B cell (primary cell): ENCODE results near the gene VOPP1. TPM values are rescaled to one million over a fixed set of nuclear protein-coding genes. Genes with fewer than 3 reads are reported as not detected.

Source experiments
- ATAC-seq: fragments of 200-7000 bp; cut with Tn5 transposase; one replicate; pipeline ENCODE4 v1.10.0; 2021; ENCODE audit warnings: low read depth, mild to moderate bottlenecking, moderate number of reproducible peaks, moderate library complexity
- CTCF ChIA-PET: fragments of 350-600 bp; sonication (Branson Sonifier 250); formaldehyde crosslinking; loops from one replicate; lab custom pipeline; 2021; ENCODE audit warnings: antibody characterized with exemption, inconsistent platforms; lab: Charles Lee
- POLR2A ChIA-PET: fragments of 350-600 bp; sonication (Branson Sonifier 250); formaldehyde crosslinking; loops from one replicate; lab custom pipeline; 2021; ENCODE audit warnings: antibody characterized with exemption; lab: Charles Lee
- DNase-seq: peaks from one replicate; pipeline ENCODE4 v3.0.0; 2013
- H2AFZ ChIP-seq: 2 replicates; pipeline ENCODE4 v1.6.1; 2012; ENCODE audit warnings: mild to moderate bottlenecking, low read depth, low read length; ENCODE audit not compliant: insufficient read depth, poor library complexity, severe bottlenecking
- H3K27ac ChIP-seq, 2 donors: 1 replicate in 1 of 2; 2 replicates in 1 of 2; pipeline ENCODE4 v1.5.1; 2012 to 2013; ENCODE audit warnings: low read length in 2 of 2, mild to moderate bottlenecking in 2 of 2, moderate library complexity in 1 of 2
- H3K27me3 ChIP-seq, 4 experiments: fragments of 200-600 bp in 1 of 4; sonication (generic) in 1 of 4; replicated peaks in 1 of 4; 1 replicate in 2 of 4; 2 replicates in 2 of 4; pipeline versions ENCODE4 v1.6.1 to v1.7.0; 2013 to 2016; ENCODE audit warnings: low read length in 3 of 4, mild to moderate bottlenecking in 2 of 4, mixed read lengths in 1 of 4, moderate library complexity in 1 of 4; ENCODE audit not compliant: insufficient read depth in 4 of 4, control insufficient read depth in 3 of 4; ENCODE audit errors: control extremely low read depth in 1 of 4
- H3K36me3 ChIP-seq, 2 experiments: replicated peaks in 1 of 2; 1 replicate in 1 of 2; 2 replicates in 1 of 2; pipeline versions ENCODE4 v1.6.1 to v1.7.1; 2013; ENCODE audit warnings: low read length in 1 of 2; ENCODE audit not compliant: insufficient read depth in 2 of 2, control insufficient read depth in 1 of 2; ENCODE audit errors: control extremely low read depth in 1 of 2, extremely low read depth in 1 of 2
- H3K4me1 ChIP-seq, 2 donors: fragments of 200-600 bp in 1 of 2; sonication (generic) in 1 of 2; 1 replicate in 1 of 2; 2 replicates in 1 of 2; pipeline versions ENCODE4 v1.5.1 to v1.6.1; 2013 to 2017; ENCODE audit warnings: low read length in 2 of 2; ENCODE audit not compliant: control insufficient read depth in 2 of 2, insufficient read depth in 2 of 2
- H3K4me2 ChIP-seq: replicated peaks from 2 replicates; pipeline ENCODE3; 2012; ENCODE audit warnings: mild to moderate bottlenecking, low read depth, low read length; ENCODE audit not compliant: poor library complexity, severe bottlenecking
- H3K4me3 ChIP-seq, 5 experiments: fragments of 200-600 bp in 1 of 5; sonication (generic) in 1 of 5; 1 replicate in 3 of 5; 2 replicates in 2 of 5; pipeline versions ENCODE4 v1.5.1 to v1.7.0; 2011 to 2016; ENCODE audit warnings: low read length in 4 of 5, mild to moderate bottlenecking in 4 of 5, low read depth in 2 of 5, control low read depth in 1 of 5, moderate library complexity in 1 of 5; ENCODE audit not compliant: insufficient read depth in 1 of 5; ENCODE audit errors: control extremely low read depth in 1 of 5, extremely low read depth in 1 of 5
- H3K79me2 ChIP-seq: fragments of 200-600 bp; sonication (generic); one replicate; pipeline ENCODE4 v1.6.0; 2016; ENCODE audit warnings: low read length; ENCODE audit not compliant: control insufficient read depth, insufficient read depth
- H3K9ac ChIP-seq: fragments of 200-600 bp; sonication (generic); 2 replicates; pipeline ENCODE4 v1.6.1; 2017; ENCODE audit warnings: mild to moderate bottlenecking, low read length, moderate library complexity
- H3K9me3 ChIP-seq, 3 donors: one replicate each; pipeline versions ENCODE4 v1.6.1 to v1.7.1; 2013; ENCODE audit warnings: low read length in 2 of 3; ENCODE audit not compliant: control insufficient read depth in 2 of 3, insufficient read depth in 1 of 3; ENCODE audit errors: control extremely low read depth in 1 of 3
- H4K20me1 ChIP-seq: 2 replicates; pipeline ENCODE4 v1.6.0; 2012; ENCODE audit warnings: mild to moderate bottlenecking, low read length; ENCODE audit not compliant: insufficient read depth, control insufficient read depth, poor library complexity, severe bottlenecking
- H3K27ac Mint-ChIP-seq: one replicate; pipeline ENCODE4 v1.8.0; 2021; ENCODE audit warnings: mixed read lengths
- H3K27me3 Mint-ChIP-seq: one replicate; pipeline ENCODE4 v1.8.0; 2021; ENCODE audit warnings: mixed read lengths
- H3K4me1 Mint-ChIP-seq: one replicate; pipeline ENCODE4 v1.8.0; 2021; ENCODE audit warnings: mixed read lengths
- H3K4me3 Mint-ChIP-seq: one replicate; pipeline ENCODE4 v1.8.0; 2021; ENCODE audit warnings: mixed read lengths
- H3K9me3 Mint-ChIP-seq: one replicate; pipeline ENCODE4 v1.8.0; 2022; ENCODE audit warnings: mixed read lengths; ENCODE audit not compliant: insufficient read depth
- CTCF ChIP-seq: fragments of 200-600 bp; IDR thresholded peaks from one replicate; pipeline ENCODE4 v1.8.0; 2022; ENCODE audit warnings: antibody characterized with exemption, mild to moderate bottlenecking
- EZH2 ChIP-seq: IDR thresholded peaks from 2 replicates; pipeline ENCODE4 v1.6.1; 2012; ENCODE audit warnings: borderline replicate concordance, low read depth, mild to moderate bottlenecking, moderate library complexity, low read length; ENCODE audit not compliant: insufficient read depth, poor library complexity, severe bottlenecking
- WGBS: methylation state at CpG from one replicate; pipeline ENCODE4 v1.1.5; 2013; ENCODE audit warnings: missing lambda C conversion rate; ENCODE audit not compliant: insufficient coverage; 5-methylcytosine and 5-hydroxymethylcytosine counted together
- intact Hi-C: fragments of 100-400 bp; cut with micrococcal nuclease; formaldehyde crosslinking; loops from one replicate; pipeline ENCODE4 v1.10.0; 2022
- polyA plus RNA-seq: library from polyadenylated mRNA; depleted of rRNA; stranded (reverse); fragments of >200 nt; gene quantifications from 2 replicates; pipeline ENCODE4 v1.2.3, GENCODE V29; 2012
- total RNA-seq, 2 donors: library from RNA; stranded (reverse); fragments of 120-200 nt in 1 of 2; gene quantifications; 1 replicate in 1 of 2; 2 replicates in 1 of 2; pipeline versions ENCODE4 v1.2.3 to v1.2.4, GENCODE V29; 2013 to 2022

Gene VOPP1
- total and polyA plus RNA-seq, 2 donors (not counting 1 experiment from before 2014, with no cell fraction given) = 53.2 to 256 TPM

- Histone ChIP-seq H3K4me2 (no peak overlapping the region), H3K9ac (no peak overlapping the region), H3K4me3 (no peak overlapping the region), H2AFZ (no peak overlapping the region), H3K27me3 (no peaks in the 10 kb centered on the region), H3K36me3 (peaks cover 5 to 80% of the 10 kb centered on the region in 2 experiments), H3K79me2 (peaks cover 77% of the 10 kb centered on the region), H3K27ac (no peak overlapping the region), H4K20me1 (peaks cover 58% of the 10 kb centered on the region), H3K9me3 (no peaks in the 10 kb centered on the region), H3K4me1 (no peaks in the 10 kb centered on the region)
- intact Hi-C loops = no loop called here
- WGBS = 89% methylated on average over 7 of the region's 7 CpGs
- H3K4me3 Mint-ChIP-seq = no peak overlapping the region
- CTCF ChIA-PET = no interaction called here
- peaks cover 27% of the 10 kb centered on the region for H3K4me1 Mint-ChIP-seq
- DNase-seq (no peak), ATAC-seq (no peak)
- no peaks in the 10 kb centered on the region for H3K27me3 Mint-ChIP-seq
- H3K27ac Mint-ChIP-seq = no peak overlapping the region
- no peaks in the 10 kb centered on the region for H3K9me3 Mint-ChIP-seq
- TF ChIP-seq EZH2 = no peak
- no peak for TF ChIP-seq CTCF
- POLR2A ChIA-PET = no interaction called here
Measured at GRCh38 chr7:55498142-55498541, 74.2 kb downstream of the VOPP1 start.

GRCh38 chr7:55497521-55497920 is 74.8 kb downstream of the VOPP1 start:
- H2AFZ ChIP-seq = no peak overlapping the region
- no peaks in the 10 kb centered on the region for H3K27me3 ChIP-seq
- H3K36me3 ChIP-seq = peaks cover 2 to 84% of the 10 kb centered on the region in 2 experiments
- no peak overlapping the region for H3K27ac ChIP-seq
- intact Hi-C loops = no loop called here
- 93% methylated on average over 5 of the region's 7 CpGs for WGBS
- no peak for TF ChIP-seq EZH2
- no peak for TF ChIP-seq CTCF
- H3K9me3 Mint-ChIP-seq = no peaks in the 10 kb centered on the region
- ChIA-PET CTCF (no interaction called here), POLR2A (no interaction called here)
- no peaks in the 10 kb centered on the region for H3K4me1 ChIP-seq
- no peak overlapping the region for H3K4me2 ChIP-seq
- H3K27me3 Mint-ChIP-seq = no peaks in the 10 kb centered on the region
- H3K9me3 ChIP-seq = no peaks in the 10 kb centered on the region
- no peak overlapping the region for H3K9ac ChIP-seq
- H3K4me1 Mint-ChIP-seq = peaks cover 23% of the 10 kb centered on the region
- no peak for DNase-seq
- no peak for ATAC-seq
- peaks cover 77% of the 10 kb centered on the region for H3K79me2 ChIP-seq
- H3K4me3 Mint-ChIP-seq = no peak overlapping the region
- H3K27ac Mint-ChIP-seq = no peak overlapping the region
- H4K20me1 ChIP-seq = peaks cover 58% of the 10 kb centered on the region
- no peak overlapping the region for H3K4me3 ChIP-seq
